Heart left ventricle (tissue), 16 donors: ENCODE results near the gene ARHGEF26. TPM values are rescaled to one million over a fixed set of nuclear protein-coding genes. Genes with fewer than 3 reads are reported as not detected.

Experiments
- ATAC-seq, 4 donors: fragments of 200-7000 bp; cut with Tn5 transposase; one replicate each; pipeline ENCODE4 v1.9.1; 2020 to 2022; ENCODE audit warnings: moderate library complexity in 4 of 4, mild to moderate bottlenecking in 3 of 4, moderate number of reproducible peaks in 1 of 4
- DNase-seq, 5 donors: peaks; one replicate each; pipeline ENCODE4 v3.0.0-alpha.2; 2020
- H3K27ac ChIP-seq, 12 donors: fragments of 200-600 bp; sonication (generic) in 4 of 12; one replicate each; pipeline versions ENCODE4 v1.5.0 to v1.8.0; 2016 to 2022; ENCODE audit warnings: mild to moderate bottlenecking in 2 of 12
- H3K27me3 ChIP-seq, 9 donors: fragments of 200-600 bp; sonication (generic) in 2 of 9; one replicate each; pipeline versions ENCODE4 v1.5.1 to v1.8.0; 2016 to 2022; ENCODE audit warnings: mild to moderate bottlenecking in 3 of 9
- H3K36me3 ChIP-seq, 9 donors: fragments of 200-600 bp; sonication (generic) in 2 of 9; one replicate each; pipeline versions ENCODE4 v1.5.0 to v1.8.0; 2018 to 2022; ENCODE audit warnings: mild to moderate bottlenecking in 2 of 9
- H3K4me1 ChIP-seq, 12 donors: fragments of 200-600 bp; sonication (generic) in 4 of 12; one replicate each; pipeline versions ENCODE4 v1.5.0 to v1.8.0; 2016 to 2022; ENCODE audit warnings: mild to moderate bottlenecking in 3 of 12
- H3K4me3 ChIP-seq, 12 donors: fragments of 200-600 bp; sonication (generic) in 4 of 12; one replicate each; pipeline versions ENCODE4 v1.5.0 to v1.8.0; 2017 to 2022; ENCODE audit warnings: mild to moderate bottlenecking in 9 of 12, moderate library complexity in 4 of 12
- H3K9me3 ChIP-seq, 12 donors: fragments of 200-600 bp; sonication (generic) in 4 of 12; one replicate each; pipeline versions ENCODE4 v1.5.0 to v1.8.0; 2016 to 2022; ENCODE audit warnings: mild to moderate bottlenecking in 1 of 12
- CTCF ChIP-seq, 12 donors: fragments of 200-600 bp; sonication (generic) in 4 of 12; IDR thresholded peaks; one replicate each; pipeline versions ENCODE4 v1.5.0 to v1.8.0; 2018 to 2022; ENCODE audit warnings: antibody characterized with exemption in 12 of 12, mild to moderate bottlenecking in 5 of 12
- POLR2A ChIP-seq, 2 donors: fragments of 450-650 bp; IDR thresholded peaks; one replicate each; pipeline ENCODE4 v1.6.1; 2017; ENCODE audit warnings: antibody characterized with exemption in 2 of 2, mild to moderate bottlenecking in 2 of 2, moderate library complexity in 2 of 2
- WGBS, 4 donors: extraction: QIAGEN DNeasy Blood & Tissue Kit in 2 of 4; methylation state at CpG; one replicate each; pipeline versions ENCODE4 v1.1.5 to v1.1.7; 2013 to 2018; 5-methylcytosine and 5-hydroxymethylcytosine counted together
- intact Hi-C, 10 donors: fragments of 100-400 bp; cut with DNase I; formaldehyde crosslinking; loops; one replicate each; pipeline versions ENCODE4 v1.11.1 to v1.14.2; 2022
- polyA plus RNA-seq, 2 donors: library from polyadenylated mRNA; stranded (reverse); fragments of 200-250 nt; gene quantifications; one replicate each; pipeline ENCODE4 v1.2.3, GENCODE V29; 2013
- total RNA-seq, 9 donors: library from RNA; depleted of rRNA in 2 of 9; stranded (reverse); fragments of >200 nt in 2 of 9; fragmentation: NEBNext Ultra II Directional in 3 of 9; extraction: Animal tissue kit (Norgen Biotek cat#: 25700) in 3 of 9; gene quantifications; one replicate each; pipeline versions ENCODE4 v1.1.0 to v1.2.4, GENCODE V29; 2016 to 2023
- donor health status: ischemic (EF 13 %, LVEDD 7.1; RV severe dilation, severe dysfunction).
- donor health status: healthy with polysubstance abuse.
- donor health status: DM: no; HTN: yes; CAD: no.
- donor health status: DM: no; HTN: no; CAD: no.
- donor health status: ischemic (EF 25% LVEDD 6.9; RV normal size, moderate dysfunction).
- donor health status: ischemic (EF 25% LVEDD 5.7; RV mildly dilated, moderate dysfunction).
- donor health status: healthy.
- donor health status: DM: yes; HTN: yes; CAD: no.
- donor health status: ischemic (EF 35%, LVEDD 5.7; RV mildly dilated, moderate dysfunction).
- donor health status: nonischemic (EF 11% LVEDD 7.7; RV severe dilation, severe dysfunction).
- donor health status: DM: yes; HTN: yes; CAD: no.
- donor health status: PGD.
- donor health status: ischemic (EF 29% LVEDD 5.4; RV normal size, mild dysfunction).
- donor health status: nonischemic (EF 23%, LVEDD 6.1; RV moderate dilation, normal function).

The ARHGEF26 gene
- total and polyA plus RNA-seq, 11 donors = 0.68 to 2.3 (median 1.3) TPM

DNA sequence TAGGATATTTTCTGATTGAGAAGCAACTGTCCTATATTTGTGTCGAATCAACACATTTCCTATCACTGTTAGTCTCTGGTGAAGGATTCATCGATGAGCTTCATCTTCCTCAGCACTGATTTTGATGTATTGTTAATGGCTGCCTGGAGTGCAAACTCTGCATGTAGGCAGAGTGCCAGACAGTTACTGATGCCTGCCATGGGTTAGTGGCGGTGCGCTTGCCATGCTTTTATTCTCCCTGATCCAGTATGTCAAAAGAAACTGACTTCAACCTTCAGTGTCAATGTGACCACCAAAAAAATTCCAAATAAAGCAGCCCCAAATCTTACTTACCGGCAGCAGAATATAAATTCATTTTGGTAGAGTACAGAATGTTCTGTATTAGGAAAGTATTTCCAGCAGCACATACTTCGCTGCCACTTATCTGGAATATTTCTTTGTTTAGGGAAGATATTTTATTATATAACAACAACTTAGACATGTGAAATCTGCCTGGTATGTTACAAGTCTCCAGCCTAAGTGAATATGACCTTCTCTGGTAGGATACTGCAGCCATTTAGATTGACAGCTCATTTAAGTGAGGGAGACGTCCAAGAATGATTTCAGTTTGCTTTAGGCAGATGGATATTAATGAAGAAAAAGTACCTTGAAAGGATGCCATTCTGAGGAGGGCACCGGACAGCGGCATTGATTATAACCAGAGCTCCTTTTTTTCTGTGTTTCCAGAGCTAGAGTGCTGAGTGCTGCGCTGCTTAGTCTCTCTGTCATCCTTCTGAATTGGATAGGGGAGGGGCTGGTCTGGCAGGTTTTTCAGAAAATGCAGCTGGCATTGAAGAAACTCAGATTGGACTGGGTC lies 59.9 kb downstream of the ARHGEF26 start:
- Histone ChIP-seq H3K36me3 (no peaks in the 10 kb centered on the region), H3K27ac (peak overlapping the region in 2 of 12 donors; percentile 53 to 79)

DNA sequence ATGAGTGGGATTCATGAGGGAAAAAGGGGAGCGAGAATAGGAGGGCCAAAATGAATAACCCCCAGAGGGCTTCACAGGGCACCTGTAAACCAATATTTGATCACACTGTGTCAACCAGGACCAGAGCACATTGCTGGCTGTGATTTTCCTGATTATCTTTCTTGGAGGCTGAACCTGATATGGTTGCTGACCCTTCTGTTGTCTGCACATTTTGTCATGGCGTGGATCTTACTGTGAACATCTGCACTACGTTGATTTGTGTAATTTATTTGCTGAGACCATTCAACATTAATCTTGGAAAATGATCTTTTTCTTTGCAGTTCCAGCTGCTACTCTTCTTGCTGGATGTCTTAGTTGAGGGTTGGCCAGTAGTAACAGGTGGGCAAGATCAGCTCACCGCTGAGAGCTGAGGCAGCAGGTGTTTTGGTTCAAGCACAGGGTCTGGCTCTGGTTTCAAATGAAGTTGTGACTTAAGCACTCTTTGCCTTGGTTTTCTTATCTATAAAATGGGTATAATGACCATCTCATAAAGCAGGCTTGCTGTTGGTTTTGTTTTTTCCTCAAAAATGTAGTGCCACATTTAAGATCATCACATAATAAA lies 61.2 kb downstream of the ARHGEF26 start:
- peak overlapping the region in 1 of 12 donors; percentile 53 for H3K27ac ChIP-seq
- peaks cover 0 to 10% (median 0%) of the 10 kb centered on the region in 12 donors for H3K4me1 ChIP-seq
- WGBS, 4 donors = 87 to 94% (median 89%) methylated on average over 4 of the region's 4 CpGs
- no peaks in the 10 kb centered on the region for H3K36me3 ChIP-seq
- no peak overlapping the region for H3K4me3 ChIP-seq
- ATAC-seq (no peak), DNase-seq (no peak)
- H3K27me3 ChIP-seq = no peaks in the 10 kb centered on the region
- TF ChIP-seq CTCF (IDR thresholded peaks at IDR 0.05) (no peak), POLR2A (IDR thresholded peaks at IDR 0.05) (no peak)
- peaks cover 0 to 11% (median 0%) of the 10 kb centered on the region in 12 donors for H3K9me3 ChIP-seq
- intact Hi-C loops = no loop called here

More for the DNA sequence above, 59.9 kb downstream of the ARHGEF26 start:
- Histone ChIP-seq H3K4me3 (no peak overlapping the region), H3K9me3 (peaks cover 0 to 11% (median 0%) of the 10 kb centered on the region in 12 donors), H3K4me1 (peaks cover 0 to 10% (median 0%) of the 10 kb centered on the region in 12 donors), H3K27me3 (no peaks in the 10 kb centered on the region)
- 62 to 67% (median 64%) methylated on average over 10 of the region's 10 CpGs for WGBS, 4 donors
- TF ChIP-seq CTCF (IDR thresholded peaks at IDR 0.05) = no peak
- TF ChIP-seq POLR2A (IDR thresholded peaks at IDR 0.05) = no peak
- intact Hi-C loops = no loop called here
- DNase-seq (no peak), ATAC-seq (peak in 1 of 4 donors; percentile 26)

DNA sequence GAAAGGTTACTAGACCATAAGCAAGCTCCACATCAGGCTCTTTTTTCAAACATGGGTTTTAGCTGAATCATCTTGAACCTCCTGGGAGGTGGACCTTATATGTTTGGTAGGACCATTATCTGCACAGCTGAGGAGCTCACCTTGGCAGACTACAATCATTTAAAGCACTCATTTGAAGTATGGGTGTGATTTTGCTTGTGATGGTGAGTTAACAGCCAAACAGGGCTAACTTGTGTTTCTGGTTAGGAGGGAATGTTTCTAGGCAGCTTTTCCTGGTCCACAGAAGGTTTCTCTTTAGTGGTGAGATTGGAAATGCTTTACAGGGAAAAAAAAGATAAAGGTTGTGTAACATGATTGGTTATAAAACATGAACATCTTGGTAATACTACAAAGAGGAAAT lies 61.8 kb downstream of the ARHGEF26 start:
- H3K4me1 ChIP-seq = peaks cover 0 to 10% (median 0%) of the 10 kb centered on the region in 12 donors
- DNase-seq = no peak
- H3K27ac ChIP-seq = peak overlapping the region in 1 of 12 donors; percentile 53
- peaks cover 0 to 11% (median 0%) of the 10 kb centered on the region in 12 donors for H3K9me3 ChIP-seq
- no peak for TF ChIP-seq POLR2A (IDR thresholded peaks at IDR 0.05)
- no peak for TF ChIP-seq CTCF (IDR thresholded peaks at IDR 0.05)
- no peak for ATAC-seq
- intact Hi-C loops = no loop called here
- H3K4me3 ChIP-seq = no peak overlapping the region
- H3K27me3 ChIP-seq = no peaks in the 10 kb centered on the region
- H3K36me3 ChIP-seq = no peaks in the 10 kb centered on the region

GRCh38 chr3:154184582-154184981 lies 63.4 kb downstream of the ARHGEF26 start:
- no peak for ATAC-seq

More at GRCh38 chr3:154184582-154184981, 63.4 kb downstream of the ARHGEF26 start:
- Histone ChIP-seq H3K36me3 (peaks cover 0 to 3% (median 0%) of the 10 kb centered on the region in 9 donors), H3K4me3 (no peak overlapping the region), H3K27me3 (no peaks in the 10 kb centered on the region), H3K27ac (no peak overlapping the region), H3K4me1 (peaks cover 0 to 10% (median 0%) of the 10 kb centered on the region in 12 donors), H3K9me3 (peaks cover 0 to 6% (median 0%) of the 10 kb centered on the region in 12 donors)
- no peak for TF ChIP-seq CTCF (IDR thresholded peaks at IDR 0.05)
- no peak for TF ChIP-seq POLR2A (IDR thresholded peaks at IDR 0.05)
- intact Hi-C loops = no loop called here
- 81 to 97% (median 93%) methylated on average over 4 of the region's 4 CpGs for WGBS, 4 donors
- DNase-seq = no peak
